ENCODE data around the gene TNS2.
"Not testable (repeated sequence)": the region's sequence is repeated elsewhere in the genome, so short reads cannot be mapped to it uniquely, and the experiment has no call there.

Gene TNS2

GRCh38 chr12:53096089-53096741, 46.4 kb downstream of the TNS2 start:
- no peak for DNase-seq

GRCh38 chr12:53096759-53097158, 46.9 kb downstream of the TNS2 start:
- no peak for DNase-seq

GRCh38 chr12:53097207-53097563, 47.3 kb downstream of the TNS2 start:
- peak; percentile 47 for DNase-seq

- peak; percentile 58 for DNase-seq
Observed at GRCh38 chr12:53097564-53098353, 47.9 kb downstream of the TNS2 start, which contains the start of gene IGFBP6. Gene IGFBP6 (plus strand): TSS chr12:53097667. CDS start chr12:53097718, 51 bp downstream.

- DNase-seq: no peak
Observed at GRCh38 chr12:53098354-53098981, 48.6 kb downstream of the TNS2 start.

- peak; percentile 77 for DNase-seq
Observed at GRCh38 chr12:53099071-53099882, 49.4 kb downstream of the TNS2 start.

GRCh38 chr12:53100466-53101151, 50.7 kb downstream of the TNS2 start:
- no peak for DNase-seq

GRCh38 chr12:53101266-53101665, 51.4 kb downstream of the TNS2 start:
- no peak for DNase-seq

GRCh38 chr12:53101931-53102781, 52.3 kb downstream of the TNS2 start:
- DNase-seq: no peak

GRCh38 chr12:53102883-53103807, 53.3 kb downstream of the TNS2 start, which contains the start of gene SOAT2:
Gene SOAT2 (plus strand): TSS chr12:53103486. CDS start chr12:53103578, 92 bp downstream.
- DNase-seq: peak; percentile 37

GRCh38 chr12:53103860-53104305, 54.0 kb downstream of the TNS2 start:
- no peak for DNase-seq

- DNase-seq: no peak
Observed at GRCh38 chr12:53105256-53105655, 55.4 kb downstream of the TNS2 start.

- no peak for DNase-seq
Observed at GRCh38 chr12:53105712-53106439, 56.0 kb downstream of the TNS2 start.

GRCh38 chr12:53107122-53107521, 57.3 kb downstream of the TNS2 start:
- DNase-seq: no peak

GRCh38 chr12:53112431-53112830, 62.6 kb downstream of the TNS2 start:
- not testable (repeated sequence) for DNase-seq

- DNase-seq: no peak
Observed at GRCh38 chr12:53113136-53113705, 63.4 kb downstream of the TNS2 start.

GRCh38 chr12:53113951-53114350, 64.1 kb downstream of the TNS2 start:
- no peak for DNase-seq
